HS-5 (cell line): ENCODE results near the gene ARFGEF2.

Experiments
- DNase-seq: peaks from one replicate; pipeline ENCODE4 v3.0.0-alpha.2; 2012; ENCODE audit warnings: low read depth

The ARFGEF2 gene

GRCh38 chr20:48898896-48899530 lies 22.5 kb upstream of the ARFGEF2 start:
- no peak for DNase-seq

- DNase-seq, result no peak
Measured at GRCh38 chr20:48899881-48900280, 21.6 kb upstream of the ARFGEF2 start.

GRCh38 chr20:48901326-48901725 lies 20.2 kb upstream of the ARFGEF2 start:
- DNase-seq, result no peak

- DNase-seq, result no peak
Measured at GRCh38 chr20:48903705-48904104, 17.8 kb upstream of the ARFGEF2 start.

GRCh38 chr20:48904566-48905296 lies 16.8 kb upstream of the ARFGEF2 start:
- DNase-seq, result peak; percentile 95

GRCh38 chr20:48905297-48905647 lies 16.2 kb upstream of the ARFGEF2 start:
- no peak for DNase-seq

- DNase-seq, result no peak
Measured at GRCh38 chr20:48906221-48906877, 15.2 kb upstream of the ARFGEF2 start.

- no peak for DNase-seq
Measured at GRCh38 chr20:48908656-48909319, 12.7 kb upstream of the ARFGEF2 start.

GRCh38 chr20:48909910-48910309 lies 11.6 kb upstream of the ARFGEF2 start:
- DNase-seq, result no peak

GRCh38 chr20:48910347-48910781 lies 11.1 kb upstream of the ARFGEF2 start:
- DNase-seq, result no peak

GRCh38 chr20:48912065-48912464 lies 9.4 kb upstream of the ARFGEF2 start:
- DNase-seq, result no peak

GRCh38 chr20:48916699-48917098 lies 4.8 kb upstream of the ARFGEF2 start:
- DNase-seq, result no peak

- no peak for DNase-seq
Measured at GRCh38 chr20:48919336-48919881, 2.1 kb upstream of the ARFGEF2 start.

GRCh38 chr20:48919882-48920526 lies 1.5 kb upstream of the ARFGEF2 start:
- no peak for DNase-seq

- no peak for DNase-seq
Measured at GRCh38 chr20:48920527-48921167, 864 bp upstream of the ARFGEF2 start.

- peak; percentile 64 for DNase-seq
Measured at GRCh38 chr20:48921883-48922820, 641 bp downstream of the ARFGEF2 start.

- DNase-seq, result no peak
Measured at GRCh38 chr20:48923149-48923718, 1.7 kb downstream of the ARFGEF2 start.

- no peak for DNase-seq
Measured at GRCh38 chr20:48924756-48925109, 3.2 kb downstream of the ARFGEF2 start.

GRCh38 chr20:48926267-48926666 lies 4.8 kb downstream of the ARFGEF2 start:
- DNase-seq, result no peak

- no peak for DNase-seq
Measured at GRCh38 chr20:48926821-48927220, 5.3 kb downstream of the ARFGEF2 start.
